GM19463 (cell line): ENCODE results near the gene ALK.
A peak's percentile ranks its signal among the peaks of the same experiment; 100 is the strongest.

ENCODE experiments used
- ATAC-seq: cut with Tn5 transposase; IDR thresholded peaks from one replicate; pipeline ENCODE4 v1.9.1; 2021; ENCODE audit warnings: mild to moderate bottlenecking, moderate library complexity; ENCODE audit not compliant: unreplicated experiment

Gene ALK

DNA sequence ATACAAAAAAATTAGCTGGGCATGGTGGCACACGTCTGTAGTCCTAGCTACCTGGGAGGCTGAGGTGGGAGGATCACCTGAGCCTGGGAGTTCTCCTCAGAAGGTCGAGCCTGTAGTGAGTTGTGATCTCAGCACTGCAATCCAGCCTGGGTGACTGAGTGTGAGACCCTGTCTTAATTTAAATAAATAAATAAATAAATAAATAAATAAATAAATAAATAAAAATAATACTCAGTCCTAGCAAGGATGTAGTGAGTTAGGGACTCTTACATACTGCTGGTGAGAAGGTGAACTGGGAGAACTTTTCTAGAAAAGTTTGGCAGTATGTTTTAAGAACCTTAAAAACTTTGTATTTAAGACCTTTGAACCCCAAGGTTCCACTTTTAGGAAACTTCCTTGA, 576.1 kb downstream of the ALK start:
- no peak for ATAC-seq

DNA sequence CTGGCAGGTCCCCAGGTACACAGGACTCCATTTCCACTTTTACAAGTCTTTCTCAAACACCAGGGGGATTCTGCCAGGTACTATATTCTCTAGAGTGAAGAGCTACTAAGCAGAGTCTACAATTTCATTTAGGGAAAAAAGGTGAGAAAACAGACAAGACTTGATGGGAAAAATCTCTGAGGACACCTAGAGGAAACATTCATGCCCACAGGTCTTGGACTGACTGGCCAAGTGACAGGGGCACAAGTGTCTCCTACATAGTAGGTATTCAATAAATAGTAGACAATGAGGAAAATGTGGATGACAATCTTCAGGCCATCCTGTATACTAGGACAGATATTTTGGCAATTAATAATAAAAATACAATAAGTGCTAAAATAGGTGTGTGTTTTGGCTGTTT, 577.6 kb downstream of the ALK start:
- no peak for ATAC-seq

DNA sequence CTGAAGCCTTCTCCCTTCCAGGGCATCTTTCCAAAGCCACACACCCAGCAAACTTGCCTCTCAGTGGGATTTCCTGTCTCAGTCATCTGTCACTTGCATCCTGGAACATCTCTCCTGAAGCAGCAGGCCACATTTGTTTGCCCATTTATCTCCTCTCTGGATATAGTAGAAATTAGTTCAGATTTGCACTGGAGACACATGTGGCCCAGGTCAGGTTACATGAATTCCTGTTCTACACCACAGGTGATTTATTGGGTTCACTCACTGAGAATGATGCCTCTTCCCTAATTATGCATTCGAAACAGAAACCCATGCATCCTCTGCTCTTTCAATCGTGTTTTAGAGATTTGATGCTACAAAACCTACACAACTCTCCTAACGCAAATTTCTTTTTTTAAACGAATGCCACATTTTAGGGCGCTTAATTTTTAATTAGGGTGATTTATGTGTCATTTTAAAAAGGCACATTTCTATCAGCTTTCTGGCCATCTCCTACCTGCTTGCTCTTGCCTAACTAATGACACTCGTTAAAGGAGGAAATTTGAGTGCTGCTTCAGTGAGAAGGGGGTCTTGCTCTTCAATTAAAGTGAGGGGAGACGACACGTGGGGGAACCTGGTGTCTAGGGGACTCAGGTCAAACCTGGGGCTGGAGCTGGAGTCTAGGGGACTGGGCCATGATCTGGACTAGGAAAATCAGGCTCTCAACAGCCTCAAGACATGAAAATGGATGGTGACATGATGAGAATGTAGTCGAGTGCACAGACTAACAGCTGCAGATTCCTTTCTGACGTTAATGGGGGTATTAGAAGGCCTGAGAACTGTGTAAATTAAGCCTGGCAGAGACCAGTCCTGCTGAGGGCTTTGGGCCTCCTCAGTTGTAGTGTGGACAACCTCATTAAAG, 584.8 kb downstream of the ALK start:
- ATAC-seq, result no peak

DNA sequence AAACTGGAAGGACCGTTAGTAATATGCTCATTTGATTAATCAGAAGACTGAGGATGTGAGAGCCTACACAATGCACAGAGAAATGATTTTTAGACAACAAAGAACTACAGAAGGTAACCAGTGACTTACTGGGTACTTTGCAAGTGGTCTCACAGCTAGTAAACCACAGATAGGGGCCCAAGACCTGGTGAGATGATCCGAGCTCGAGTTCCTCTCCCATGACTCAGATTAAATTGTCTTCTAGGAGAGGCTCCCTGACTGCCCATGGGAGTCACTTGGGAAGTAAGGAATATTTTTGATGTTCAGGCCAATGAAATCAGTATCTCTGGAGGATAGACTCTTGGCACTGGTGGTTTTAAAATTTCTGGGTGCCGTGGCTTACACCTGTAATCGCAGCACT, 586.0 kb downstream of the ALK start:
- no peak for ATAC-seq

DNA sequence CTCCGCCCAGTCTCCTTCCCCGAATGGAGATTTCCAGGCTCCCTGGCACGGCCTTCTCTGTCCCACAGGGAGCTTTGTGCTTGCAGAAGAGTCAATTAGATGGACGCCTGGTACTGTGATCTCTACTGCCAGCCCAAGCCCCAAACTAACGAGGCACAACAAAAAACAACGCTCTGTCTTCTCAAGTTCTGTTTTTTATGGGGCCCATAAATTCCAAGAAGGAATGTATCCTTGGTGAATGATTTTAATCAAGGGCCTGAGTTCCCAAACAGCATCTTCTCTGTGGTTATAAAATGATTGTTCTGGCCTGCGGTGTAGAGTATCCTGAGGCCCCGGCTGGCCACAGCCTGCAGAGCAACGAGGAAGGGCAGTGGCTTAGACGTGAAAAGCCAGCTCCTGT, 586.7 kb downstream of the ALK start:
- no peak for ATAC-seq

DNA sequence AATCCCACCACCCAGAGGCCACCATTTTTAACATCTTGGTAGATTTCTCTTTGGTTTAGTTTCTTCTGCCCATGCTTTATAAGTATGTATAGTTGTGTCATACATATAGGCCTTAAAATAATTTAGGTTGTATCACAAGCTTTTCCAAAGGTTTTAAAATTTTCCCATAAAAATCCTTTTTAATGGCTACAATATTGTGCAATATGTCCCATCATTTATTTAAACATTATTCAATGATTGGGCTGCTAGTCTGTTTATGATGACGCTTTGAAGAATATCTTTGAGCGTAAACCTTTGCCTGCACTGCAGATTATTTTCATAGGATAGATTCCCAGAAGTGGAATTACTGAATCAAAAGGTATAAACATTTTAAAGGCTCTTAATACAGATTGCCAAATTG, 588.8 kb downstream of the ALK start:
- ATAC-seq, result no peak

DNA sequence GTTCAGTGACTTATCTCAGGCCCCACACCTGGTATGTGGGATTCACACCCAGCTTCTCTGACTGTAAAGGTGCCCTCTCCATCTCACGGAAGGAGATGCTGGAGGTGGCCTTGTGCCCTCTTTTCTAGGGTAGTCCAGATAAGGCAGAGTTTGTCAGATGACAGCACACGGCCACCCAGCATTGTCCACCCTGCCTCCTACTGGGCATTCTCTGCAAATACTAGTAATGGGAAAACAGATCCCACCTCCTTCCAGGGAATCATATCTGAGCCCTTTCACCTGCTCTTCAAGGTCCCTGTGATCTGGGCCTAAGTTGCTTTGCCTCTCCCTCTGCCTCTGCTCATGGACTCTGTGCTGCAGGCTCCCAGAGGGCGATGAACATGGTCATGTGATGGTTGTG, 591.5 kb downstream of the ALK start:
- no peak for ATAC-seq

DNA sequence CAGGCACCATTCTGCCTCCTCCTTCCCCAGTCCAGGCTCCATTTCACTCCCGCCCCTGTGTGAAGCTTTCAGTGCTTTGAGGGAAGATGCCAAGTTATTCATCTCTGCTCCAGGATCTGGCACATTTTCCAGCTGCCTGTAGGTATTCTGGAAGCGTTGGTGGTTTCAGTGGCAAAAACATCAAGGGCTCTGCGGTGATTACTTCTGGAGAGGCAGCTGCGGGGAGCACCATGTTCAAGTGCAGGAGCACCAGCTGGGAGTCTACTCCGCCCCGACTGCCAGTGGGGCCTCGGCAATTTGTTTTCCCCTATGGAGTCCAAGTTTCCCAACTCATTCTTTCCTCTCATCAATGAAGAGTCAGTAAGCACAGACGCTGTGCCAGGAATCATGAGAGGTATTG, 594.5 kb downstream of the ALK start:
- ATAC-seq, result no peak

DNA sequence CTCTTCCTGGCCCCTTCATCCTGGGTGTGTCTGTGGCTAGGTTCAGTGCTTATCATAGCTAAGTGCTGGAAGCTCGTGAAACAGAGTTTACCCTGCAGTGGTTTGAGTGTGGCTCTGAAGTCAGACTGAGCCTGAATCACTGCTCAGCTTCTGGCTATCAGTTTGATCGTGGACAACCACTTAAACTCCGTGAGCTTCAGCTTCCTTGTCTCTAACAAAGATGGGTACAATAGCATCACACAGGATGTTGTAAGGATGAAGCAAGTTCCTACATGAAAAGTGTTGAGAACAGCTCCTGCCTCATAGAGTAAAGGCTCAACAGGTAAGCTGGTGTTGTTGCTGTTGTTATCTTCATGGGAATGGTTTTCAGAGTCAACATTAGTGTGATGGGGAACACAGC, 595.8 kb downstream of the ALK start:
- ATAC-seq, result no peak

DNA sequence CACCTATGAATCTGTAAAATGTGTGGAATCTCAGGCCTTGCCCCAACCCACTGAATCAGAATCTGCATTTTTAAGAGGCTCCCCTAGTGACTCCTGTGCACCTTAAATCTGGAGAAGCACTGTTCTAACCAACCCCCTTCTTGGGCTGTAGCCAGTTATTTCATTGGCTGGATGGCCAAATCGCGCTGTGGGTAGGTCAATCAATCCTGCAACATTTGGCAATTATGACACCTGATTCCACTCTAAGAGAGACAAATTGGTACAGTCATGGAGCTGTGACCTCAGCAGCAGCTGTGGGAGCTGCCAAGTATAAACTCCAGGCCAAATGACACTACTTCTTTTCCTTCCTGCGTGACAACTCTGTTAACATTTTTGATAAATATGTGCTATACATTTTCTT, 597.4 kb downstream of the ALK start:
- no peak for ATAC-seq

DNA sequence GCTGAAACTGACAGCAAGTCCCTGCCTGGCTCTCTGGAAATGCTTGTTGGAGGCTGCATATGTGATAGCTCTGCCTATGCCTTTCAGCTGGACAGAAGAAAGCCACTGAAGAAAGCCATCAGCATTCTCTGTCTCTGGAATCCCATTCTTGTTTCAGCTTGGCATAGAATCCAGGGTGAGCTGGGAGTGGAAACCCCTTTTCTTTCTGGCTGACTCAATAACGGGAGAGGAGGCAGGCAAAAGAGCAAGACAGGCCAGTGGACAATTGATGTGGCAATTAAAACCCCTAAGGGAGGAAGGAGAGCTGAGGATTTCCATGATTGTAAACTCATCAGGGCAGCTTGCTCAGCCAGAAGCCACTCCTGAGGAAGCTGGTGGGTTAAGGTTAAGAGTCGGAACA, 598.1 kb downstream of the ALK start:
- no peak for ATAC-seq

DNA sequence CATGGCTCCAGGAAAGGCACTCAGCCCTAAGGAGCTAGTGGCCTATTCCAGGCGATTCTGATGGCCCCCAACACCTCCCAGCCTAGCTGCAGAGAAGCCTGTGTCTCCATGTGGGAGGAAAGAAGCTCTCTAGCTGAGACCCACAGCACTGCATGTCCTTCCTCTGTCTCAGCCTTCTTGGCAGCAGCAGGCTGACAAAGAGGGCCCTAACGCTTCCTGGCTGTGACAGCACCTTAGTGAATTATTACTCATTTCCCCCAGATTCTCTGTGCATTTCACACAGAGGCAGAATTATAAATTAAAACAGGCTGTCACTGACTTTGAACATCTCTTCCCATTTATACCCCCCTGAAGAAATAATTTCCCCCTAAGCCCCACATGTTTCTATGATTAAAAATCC, 599.4 kb downstream of the ALK start:
- peak; percentile 54 for ATAC-seq

DNA sequence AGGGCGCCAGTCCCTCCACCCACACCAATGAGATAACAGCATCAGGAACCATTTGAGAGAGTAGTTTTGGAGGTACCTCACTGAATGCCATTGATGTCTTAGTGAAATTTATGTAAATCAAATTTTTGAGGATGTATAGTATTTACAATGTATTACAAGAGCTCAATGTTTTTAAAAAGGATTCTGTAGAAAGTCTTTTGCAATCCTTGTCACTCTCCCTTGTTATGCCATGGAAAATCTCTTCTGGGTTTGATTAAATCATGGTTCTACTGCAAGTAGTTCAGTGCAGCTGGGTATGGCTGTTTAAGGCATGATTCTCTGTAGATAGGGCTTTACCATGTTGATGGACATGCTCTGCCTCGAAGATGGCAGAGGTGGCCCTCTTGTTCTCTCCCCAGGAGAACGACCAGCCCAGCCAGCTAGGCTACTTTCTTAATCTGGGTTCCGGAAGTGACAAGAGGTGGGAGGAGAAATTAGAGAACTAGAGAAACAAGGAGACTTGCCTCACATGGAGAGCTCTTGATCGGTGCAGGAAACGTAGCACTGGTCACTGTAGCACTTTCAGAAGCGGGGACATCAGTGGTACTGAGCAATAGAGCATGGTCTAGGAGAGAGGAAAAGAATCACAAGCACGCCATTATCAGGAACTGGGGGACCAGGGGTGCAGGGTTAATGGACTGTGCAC, 603.4 kb downstream of the ALK start:
- ATAC-seq, result no peak

DNA sequence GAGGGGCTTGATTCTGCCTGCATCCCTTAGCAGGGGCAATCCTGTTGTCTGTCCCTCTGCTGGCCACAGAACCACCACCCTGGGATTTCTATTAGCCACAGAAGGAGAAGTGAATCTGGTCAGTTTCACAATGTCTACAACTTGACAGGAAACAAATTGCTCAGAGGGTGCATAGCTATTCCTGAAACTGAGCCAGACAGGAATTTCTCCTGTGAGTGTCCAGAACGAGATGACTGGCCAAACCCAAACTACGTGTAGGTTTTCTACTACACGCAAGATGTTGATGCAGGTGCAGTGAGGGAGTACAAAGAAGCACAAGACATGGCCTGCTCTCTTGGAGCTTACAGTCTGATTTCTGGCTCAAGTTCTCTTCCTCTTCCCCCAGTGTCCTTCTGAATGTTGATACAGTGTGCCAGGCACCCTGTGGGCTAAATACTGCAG, 604.3 kb downstream of the ALK start:
- no peak for ATAC-seq

DNA sequence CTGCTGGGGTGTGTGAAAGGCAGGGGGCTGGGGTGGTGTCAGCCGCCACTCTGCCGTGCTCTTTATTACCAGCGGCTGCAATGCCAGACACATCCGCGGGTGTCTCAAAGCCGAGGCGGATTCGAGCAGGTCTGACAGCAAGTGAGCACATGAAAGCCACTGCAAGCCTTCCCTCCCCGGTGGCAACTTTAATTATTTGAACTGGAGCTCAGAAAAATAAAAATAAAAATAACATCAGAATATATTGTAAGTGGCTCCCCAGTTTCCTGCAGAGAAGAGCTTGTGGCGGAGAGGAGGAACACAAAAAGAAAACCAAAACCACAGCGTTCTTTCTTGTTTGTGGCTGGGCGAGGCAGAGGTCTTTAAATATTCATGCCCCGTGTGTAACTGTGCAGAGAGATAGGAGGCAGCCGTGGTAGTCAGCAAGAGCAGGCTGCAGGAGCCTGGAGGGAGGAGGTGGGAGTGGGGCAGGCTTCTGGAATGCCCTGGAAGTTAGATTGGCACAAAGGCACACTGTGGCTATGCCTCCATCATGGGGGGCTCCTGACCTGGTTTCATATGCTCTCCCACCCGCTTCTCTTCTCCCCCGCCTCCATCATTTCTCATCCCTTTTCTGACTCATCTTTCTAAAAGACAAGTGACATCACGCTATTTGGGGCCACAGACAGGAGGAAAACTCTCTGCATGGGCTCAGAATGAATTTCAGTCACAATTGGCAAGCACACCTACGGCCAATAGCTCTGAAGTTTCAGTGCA, 606.4 kb downstream of the ALK start:
- ATAC-seq, result peak; percentile 73

DNA sequence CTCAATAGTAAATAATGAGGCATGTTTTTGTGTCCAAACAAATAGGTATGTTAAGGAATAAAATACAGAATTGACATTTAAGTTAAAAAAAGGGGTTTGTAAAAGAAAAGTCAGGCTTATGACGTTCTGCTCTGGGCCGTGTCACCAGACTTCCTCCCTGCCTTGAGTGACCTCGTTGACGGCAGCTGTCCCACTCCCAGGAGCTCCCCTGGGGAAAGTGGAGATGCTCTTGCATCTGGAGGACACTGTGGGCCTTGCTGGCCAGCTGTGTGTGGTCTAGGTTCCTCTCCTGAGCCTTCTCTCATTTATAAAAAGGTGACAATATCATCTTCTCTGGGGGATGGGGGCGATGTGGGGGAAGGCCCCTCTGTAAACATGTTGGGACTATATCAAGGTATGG, 609.9 kb downstream of the ALK start:
- no peak for ATAC-seq

DNA sequence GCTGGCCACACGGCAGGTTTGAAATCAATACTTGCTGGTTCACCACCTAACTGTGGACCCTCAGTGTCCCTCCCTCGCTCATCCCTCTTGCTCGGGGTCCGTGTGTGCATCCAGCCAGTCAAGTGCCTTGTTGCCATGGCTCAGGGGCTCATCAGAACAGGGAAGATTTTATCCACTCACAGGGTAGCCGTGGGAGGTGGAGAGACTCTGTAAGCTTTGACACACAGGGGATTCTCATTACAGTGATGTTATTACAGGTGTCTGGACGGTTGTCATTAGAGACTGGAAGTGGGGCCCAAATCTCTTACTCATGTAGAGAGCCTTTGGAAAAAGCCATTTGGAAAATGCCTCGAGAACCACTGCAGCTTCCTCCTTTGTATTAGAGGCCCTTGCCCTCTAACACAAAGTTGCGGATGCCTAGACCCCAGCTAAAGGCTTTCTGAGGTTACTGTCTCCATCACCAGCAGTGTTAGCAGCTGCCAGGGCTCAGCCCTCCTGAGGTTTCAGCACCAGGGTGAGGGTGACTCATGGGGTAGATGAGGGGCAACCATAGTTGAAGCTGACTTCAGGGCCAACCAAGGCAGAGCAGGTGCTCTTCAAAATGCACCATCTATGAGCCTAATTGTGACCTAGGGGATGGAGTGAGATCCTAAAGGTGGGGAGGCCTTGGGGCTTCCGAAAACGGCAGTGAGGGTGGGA, 610.6 kb downstream of the ALK start:
- ATAC-seq, result no peak

DNA sequence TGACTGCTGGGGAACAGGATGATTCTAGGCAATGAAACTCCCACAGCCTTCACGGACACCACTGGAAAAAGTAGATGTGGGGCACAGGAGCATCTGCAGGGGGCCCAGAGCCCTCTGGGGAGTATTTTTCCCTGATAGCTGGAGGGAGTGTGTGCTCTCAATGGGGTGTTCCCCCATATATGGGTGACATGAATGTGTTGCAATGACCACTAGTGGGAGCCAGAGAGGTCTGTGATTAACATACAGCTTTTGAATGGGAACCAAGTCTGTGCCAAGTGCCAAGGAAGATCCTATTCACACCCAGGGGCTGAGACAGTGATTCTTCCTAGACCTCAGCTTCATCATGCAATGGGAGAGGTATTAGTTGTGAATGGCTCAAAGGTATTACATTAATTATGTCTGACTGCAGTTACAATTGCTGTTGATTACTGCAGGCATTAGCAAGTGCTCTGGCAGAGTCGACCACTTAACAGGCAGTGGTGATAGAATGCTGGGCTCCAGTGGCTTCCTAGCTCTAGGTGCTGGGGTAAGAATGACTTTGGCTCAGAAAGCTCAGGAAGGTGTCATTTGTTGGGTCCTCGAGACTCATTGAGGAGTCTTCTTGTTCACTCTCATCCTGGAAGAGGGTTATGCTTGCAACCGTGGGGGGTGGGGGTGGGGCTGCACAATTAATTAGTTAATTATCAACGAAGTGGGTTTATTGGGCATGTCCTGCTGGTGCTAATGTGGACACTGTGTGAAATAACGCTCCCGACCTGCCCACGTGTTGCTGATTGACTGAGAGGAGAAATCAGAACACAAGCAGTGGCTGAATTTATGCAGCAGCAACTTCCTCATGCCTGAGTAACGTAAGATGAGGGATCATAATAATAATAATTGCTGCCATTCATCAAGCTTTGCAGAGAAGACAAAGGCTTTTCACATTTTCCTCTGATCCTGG, 612.0 kb downstream of the ALK start:
- peak; percentile 73 for ATAC-seq

DNA sequence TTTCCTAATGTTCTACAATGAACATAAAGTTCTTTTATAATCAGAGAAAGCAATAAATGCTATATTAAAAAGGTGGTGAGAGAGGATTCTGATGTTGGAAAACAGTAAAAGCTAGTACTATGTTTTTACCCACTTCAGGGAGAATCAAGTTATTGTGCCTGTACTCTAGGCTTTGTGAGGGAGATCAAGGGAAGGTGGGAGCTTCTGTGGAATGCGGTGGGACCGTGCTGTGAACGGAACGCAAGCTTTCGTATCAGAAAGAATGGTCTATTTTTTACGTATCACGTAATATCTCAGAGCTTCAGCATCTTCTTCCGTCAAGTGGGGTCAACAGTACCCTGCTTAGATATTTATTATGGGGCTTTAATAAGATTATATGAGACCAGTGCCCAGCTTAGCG, 613.0 kb downstream of the ALK start:
- no peak for ATAC-seq

DNA sequence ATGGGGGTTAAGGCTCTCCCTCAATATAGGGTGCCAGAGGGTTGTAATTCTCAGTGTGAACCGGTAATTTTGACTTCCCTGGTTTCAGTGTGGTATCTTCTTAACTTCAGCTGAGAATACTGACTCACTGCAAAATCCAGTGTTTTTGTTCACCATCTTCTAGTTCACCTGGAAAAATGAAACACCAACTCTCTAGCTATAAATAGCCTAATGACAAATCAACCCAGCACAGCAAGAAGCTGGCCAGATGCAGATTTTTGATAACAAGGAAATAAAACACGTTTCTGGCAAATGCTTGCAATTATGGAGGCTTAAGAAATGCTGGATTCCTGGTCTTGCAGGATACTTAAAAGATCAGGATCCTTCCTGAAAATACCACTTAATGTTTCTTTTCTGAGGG, 613.9 kb downstream of the ALK start:
- ATAC-seq, result no peak
